Measurements from ENCODE around the gene SCARF1. TPM values are rescaled to one million over a fixed set of nuclear protein-coding genes. Genes with fewer than 3 reads are reported as not detected.

Gene SCARF1
- total RNA-seq, 1 experiment from 2014 or later, result 0.11 TPM

DNA sequence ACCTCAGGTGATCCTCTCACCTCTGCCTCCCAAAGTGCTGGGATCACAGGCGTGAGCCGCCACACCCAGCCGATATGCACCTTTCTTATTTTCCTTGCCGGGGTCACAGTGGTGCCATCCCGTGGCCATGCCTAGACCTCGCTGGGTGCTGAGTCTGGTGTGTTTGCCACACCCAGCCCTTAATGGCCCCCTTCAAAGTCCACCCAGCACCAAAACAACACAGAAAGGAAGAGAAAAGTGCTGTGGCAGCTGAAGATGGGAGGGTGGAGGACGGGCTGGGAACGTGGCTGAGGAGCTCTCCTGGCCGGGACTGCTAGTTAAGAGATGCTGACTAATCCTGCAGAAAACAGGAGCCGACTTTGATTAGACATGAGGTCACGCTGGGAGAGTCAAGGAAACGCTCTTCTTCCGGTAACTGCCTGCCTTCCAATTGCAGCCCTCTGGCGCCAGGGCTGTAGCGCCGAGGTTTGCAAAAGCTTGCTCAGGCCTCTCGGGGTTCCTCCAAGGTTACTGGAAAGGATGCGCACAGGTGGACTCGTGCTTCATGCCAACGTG lies 27.8 kb downstream of the SCARF1 start:
- in situ Hi-C loops (cut with HindIII; ENCODE audit: low pct_unique_long_range_greater_than_20kb, low sequenced_read_pairs), result no loop called here
- peak; percentile 49 for DNase-seq (ENCODE audit: low read depth, low spot score)

DNA sequence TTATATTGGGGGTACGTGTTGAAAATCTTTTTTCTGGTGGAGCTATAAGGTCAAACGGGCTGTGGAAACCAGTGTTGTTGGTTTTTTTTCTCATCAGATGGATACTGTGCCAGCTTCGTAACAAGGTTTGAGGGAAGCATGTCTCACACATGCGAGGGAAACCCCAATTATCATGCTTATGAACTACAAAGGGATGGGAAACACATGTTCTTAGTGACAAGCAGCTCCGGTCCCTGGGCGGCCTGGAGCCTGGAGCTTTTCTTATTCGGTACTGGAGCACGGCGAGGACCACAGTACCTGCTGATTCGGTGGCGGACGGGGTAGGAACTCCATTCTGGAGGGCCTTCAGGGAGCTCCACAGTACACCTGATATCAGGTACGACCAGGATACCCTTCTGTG lies 29.4 kb downstream of the SCARF1 start:
- no peak for DNase-seq (ENCODE audit: low read depth, low spot score)
- in situ Hi-C loops (cut with HindIII; ENCODE audit: low pct_unique_long_range_greater_than_20kb, low sequenced_read_pairs), result no loop called here

DNA sequence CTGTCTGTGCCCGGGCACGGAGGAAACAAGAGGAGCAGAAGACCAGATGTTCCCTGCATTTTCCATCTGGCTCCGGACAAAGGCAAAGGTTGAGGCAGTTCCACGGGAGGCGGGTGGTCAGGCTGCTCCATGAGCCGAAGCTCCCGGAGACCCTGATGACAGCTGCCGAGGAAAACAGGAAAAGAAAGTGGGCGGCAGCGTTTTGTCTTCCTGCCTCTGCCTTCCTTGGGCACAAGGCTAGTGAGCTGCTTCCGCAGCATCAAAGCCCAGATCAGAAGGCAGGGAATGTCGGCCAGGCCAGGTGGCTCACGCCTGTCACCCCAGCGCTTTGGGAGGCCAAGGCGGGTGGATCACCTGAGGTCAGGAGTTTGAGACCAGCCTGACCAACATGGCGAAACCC lies 33.1 kb downstream of the SCARF1 start:
- in situ Hi-C loops (cut with HindIII; ENCODE audit: low pct_unique_long_range_greater_than_20kb, low sequenced_read_pairs), result no loop called here
- DNase-seq (ENCODE audit: low read depth, low spot score), result no peak

DNA sequence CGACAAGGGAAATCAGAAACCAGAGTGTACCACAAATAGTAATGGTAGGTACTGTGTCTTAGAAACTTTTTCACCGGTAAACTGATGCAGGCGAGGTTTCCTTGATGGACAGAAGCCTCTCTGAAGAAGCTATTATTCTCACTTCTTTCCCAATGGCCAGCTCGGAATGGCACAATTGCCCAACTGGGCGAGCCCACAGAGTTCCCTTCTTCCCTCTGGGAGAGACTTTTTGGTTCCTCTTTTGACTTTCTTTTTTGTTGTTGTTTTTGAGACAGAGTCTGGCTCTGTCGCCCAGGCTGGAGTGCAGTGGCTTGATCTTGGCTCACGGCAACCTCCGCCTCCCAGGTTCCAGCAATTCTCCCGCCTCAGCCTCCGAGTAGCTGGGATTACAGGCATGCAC lies 33.8 kb downstream of the SCARF1 start:
- in situ Hi-C loops (cut with HindIII; ENCODE audit: low pct_unique_long_range_greater_than_20kb, low sequenced_read_pairs), result no loop called here
- no peak for DNase-seq (ENCODE audit: low read depth, low spot score)

DNA sequence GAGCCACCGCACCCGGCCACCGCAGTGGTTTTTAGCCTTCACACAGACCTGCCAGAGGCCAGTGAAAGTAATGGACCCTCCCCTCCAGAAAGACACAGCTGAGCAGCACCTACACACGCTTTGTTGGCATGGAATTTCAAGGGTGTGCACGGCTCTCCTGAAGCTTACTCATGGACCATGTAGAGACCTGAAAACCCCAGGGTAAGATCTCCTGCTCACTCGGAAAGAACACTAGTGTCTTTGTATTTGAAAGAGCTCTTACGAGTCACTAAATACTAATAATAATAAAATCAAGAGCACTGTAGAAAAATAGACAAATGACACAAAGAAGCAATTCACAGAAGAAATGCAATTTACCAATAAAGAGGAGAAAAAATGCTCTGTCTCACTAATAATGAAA lies 36.9 kb downstream of the SCARF1 start:
- in situ Hi-C loops (cut with HindIII; ENCODE audit: low pct_unique_long_range_greater_than_20kb, low sequenced_read_pairs), result no loop called here
- peak; percentile 54 for DNase-seq (ENCODE audit: low read depth, low spot score)

DNA sequence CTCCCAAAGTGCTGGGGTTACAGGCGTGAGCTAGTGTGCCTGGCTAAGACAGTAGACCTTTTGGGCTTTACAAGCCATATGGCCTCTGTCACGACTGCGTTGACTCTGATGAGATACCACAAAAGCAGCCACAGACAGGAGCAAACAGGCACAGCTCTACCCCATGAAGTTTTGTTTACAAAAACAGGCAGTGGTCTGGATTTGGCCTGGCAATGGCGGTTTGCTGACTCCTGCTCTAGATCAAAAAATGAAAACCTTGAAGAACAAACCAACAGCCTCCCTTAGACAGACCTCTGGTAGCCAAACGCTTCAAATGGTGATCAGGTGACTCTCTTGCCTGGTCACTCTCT lies 37.6 kb downstream of the SCARF1 start:
- no peak for DNase-seq (ENCODE audit: low read depth, low spot score)
- in situ Hi-C loops (cut with HindIII; ENCODE audit: low pct_unique_long_range_greater_than_20kb, low sequenced_read_pairs), result no loop called here

DNA sequence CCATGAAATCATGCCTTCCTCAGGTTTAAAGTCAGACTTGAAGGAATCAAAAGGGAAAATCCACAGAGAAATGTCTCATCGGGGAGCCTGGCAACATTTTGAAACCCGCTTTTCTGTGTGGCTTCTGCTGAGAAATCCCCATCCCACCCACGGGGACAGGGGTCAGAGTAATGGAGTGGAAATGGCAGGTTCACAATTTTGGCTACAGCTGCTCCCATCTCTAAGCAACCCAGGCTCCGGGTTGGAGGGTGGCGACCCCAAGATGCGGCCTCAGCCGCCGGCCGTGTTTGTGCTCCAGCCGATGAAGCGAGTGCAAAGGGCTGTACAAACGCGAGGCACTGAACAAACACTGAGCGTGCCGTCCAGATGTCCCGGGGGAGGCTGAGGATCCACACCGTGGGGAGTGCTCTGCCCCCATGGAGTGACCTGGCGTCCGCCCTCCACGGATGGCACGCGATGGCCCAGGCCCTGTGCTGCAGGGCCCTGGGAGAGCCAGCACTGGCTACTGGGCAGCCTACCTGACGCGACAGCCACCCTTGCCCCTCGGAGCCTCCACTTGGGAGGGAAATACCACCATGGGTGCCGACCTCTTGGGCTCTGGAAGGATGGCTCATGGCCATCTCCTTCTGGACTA lies 39.1 kb downstream of the SCARF1 start:
- no peak for DNase-seq (ENCODE audit: low read depth, low spot score)
- in situ Hi-C loops (cut with HindIII; ENCODE audit: low pct_unique_long_range_greater_than_20kb, low sequenced_read_pairs), result no loop called here

DNA sequence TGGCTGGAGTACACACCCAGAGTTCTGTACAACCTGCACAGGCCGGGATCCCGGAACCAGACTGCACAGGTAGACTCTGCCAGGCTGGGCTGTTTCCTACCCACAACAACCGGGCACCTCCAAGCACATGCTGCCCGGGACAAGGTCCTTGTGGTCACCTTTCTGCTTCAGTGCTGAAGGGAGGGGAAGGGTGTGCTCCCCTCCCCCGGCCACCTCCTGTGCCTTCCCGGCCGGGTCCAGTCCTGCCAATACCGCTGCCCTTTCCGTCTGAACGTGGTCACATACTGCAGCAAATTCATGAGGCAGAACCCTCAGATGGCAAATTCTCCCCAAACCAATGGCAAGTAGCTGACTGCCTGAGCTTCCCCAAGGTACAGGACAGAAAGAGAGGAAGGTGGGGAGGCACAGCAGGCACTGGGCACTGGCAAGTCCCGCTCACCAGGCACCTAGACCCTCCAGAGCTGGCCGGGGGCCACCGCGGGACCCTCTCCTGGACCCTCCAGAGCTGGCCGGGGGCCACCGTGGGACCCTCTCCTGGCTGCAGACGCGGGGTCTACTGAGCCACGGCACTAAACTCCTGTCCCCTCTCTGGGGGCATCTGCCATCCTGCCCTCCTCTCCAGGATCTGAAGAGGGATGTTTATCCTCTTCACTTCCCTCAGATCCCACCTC lies 39.7 kb downstream of the SCARF1 start:
- no peak for DNase-seq (ENCODE audit: low read depth, low spot score)
- in situ Hi-C loops (cut with HindIII; ENCODE audit: low pct_unique_long_range_greater_than_20kb, low sequenced_read_pairs), result no loop called here

DNA sequence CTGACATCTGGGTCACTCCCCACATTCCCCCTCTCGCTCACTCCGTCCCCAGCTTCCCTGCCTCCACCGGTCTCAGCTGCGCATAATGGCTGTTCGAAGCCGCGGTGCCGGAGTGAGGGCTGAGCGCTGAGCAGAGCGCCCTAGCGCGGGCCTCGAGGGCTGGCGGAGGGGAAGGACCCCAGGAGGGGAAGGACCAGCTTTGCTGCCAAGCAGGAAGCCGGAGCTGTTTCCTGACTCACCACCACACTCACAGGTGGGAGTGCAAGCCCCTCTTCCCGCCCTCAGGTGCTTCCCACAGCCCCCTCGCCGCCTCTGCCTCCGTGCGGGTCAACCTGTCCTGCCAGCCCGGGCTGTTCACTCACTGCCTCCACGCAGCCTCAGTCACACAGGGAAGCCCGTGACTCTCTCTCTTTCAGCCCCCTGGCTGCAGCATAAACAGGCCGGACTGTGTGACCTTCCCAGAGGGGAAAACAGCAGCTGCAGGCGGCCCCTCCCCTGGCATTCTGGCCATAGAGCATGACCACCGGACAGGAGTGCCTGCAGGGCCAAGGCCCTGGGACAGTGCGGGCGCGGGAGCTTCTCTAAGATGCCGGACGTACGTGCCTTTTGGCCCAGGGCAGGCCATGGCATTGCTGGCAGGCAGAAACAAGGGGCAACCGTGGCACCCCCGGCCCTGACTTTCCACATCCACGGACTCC lies 40.6 kb downstream of the SCARF1 start:
- DNase-seq (ENCODE audit: low read depth, low spot score), result no peak
- in situ Hi-C loops (cut with HindIII; ENCODE audit: low pct_unique_long_range_greater_than_20kb, low sequenced_read_pairs), result no loop called here

DNA sequence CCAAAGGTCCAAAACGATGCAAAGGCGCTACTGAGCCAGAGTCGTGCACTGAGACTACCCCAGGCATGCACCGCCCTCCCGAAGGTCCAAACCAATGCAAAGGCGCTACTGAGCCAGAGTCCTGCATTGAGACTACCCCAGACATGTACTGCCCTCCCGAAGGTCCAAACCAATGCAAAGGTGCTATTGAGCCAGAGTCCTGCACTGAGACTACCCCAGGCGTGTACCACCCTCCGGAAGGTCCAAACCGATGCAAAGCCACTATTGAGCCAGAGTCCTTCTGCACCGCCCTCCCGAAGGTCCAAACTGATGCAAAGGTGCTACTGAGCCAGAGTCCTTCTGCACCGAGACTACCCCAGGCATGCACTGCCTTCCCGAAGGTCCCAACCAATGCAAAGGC lies 44.0 kb downstream of the SCARF1 start:
- DNase-seq (ENCODE audit: low read depth, low spot score), result no peak
- in situ Hi-C loops (cut with HindIII; ENCODE audit: low pct_unique_long_range_greater_than_20kb, low sequenced_read_pairs), result no loop called here

DNA sequence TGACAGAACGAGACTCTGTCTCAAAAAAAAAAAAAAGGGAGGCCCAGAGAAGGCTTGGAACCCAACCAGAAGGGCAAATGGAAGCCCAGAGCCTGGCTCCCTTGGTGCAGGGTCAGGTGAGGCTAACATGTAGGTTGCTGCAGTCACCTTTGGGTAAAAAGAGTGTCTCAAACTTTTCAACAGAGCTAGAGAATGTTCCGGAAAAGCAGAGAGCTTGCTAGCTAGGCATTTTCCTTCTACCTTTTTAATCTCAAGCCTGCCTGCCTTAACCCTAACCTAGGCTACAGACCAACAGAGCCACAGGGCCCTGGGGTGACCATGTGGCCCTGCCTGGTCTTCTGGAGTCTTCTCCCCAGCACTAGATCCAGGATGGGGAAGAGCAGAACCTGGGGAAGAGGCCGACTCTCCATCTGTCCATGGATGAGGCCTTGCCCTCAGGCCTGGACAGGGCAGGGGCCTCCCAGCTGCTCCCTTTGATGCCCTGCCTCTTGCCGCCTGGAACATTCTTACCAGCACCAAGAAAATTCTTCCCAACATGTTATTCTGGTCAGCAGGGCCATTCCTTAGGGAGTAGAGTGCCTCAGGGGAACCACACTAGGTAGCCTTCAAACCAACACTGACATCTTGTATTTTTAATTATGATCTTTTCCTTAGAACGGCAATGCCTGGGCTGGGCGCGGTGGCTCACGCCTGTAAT lies 47.0 kb downstream of the SCARF1 start:
- no peak for DNase-seq (ENCODE audit: low read depth, low spot score)
- in situ Hi-C loops (cut with HindIII; ENCODE audit: low pct_unique_long_range_greater_than_20kb, low sequenced_read_pairs), result no loop called here

DNA sequence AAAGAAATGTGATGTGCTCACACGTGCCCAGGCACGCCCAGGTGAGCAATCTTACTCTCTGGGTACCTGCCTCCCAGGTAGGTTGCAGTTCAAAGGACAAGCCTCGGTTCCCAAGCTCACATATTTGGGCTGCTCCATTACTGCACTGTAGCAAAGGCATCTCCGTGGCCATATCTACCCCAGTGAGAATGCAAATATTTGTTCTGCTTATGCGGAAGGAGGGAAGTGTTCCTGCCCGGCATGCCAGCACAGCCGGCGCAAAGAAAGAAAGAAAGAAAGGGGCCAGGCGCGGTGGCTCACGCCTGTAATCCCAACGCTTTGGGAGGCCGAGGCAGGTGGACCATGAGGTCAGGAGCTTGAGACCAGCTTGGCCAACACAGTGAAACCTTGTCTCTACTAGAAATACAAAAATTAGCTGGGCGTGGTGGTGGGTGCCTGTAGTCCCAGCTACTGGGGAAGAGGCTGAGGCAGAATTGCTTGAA lies 47.6 kb downstream of the SCARF1 start:
- in situ Hi-C loops (cut with HindIII; ENCODE audit: low pct_unique_long_range_greater_than_20kb, low sequenced_read_pairs), result no loop called here
- no peak for DNase-seq (ENCODE audit: low read depth, low spot score)

DNA sequence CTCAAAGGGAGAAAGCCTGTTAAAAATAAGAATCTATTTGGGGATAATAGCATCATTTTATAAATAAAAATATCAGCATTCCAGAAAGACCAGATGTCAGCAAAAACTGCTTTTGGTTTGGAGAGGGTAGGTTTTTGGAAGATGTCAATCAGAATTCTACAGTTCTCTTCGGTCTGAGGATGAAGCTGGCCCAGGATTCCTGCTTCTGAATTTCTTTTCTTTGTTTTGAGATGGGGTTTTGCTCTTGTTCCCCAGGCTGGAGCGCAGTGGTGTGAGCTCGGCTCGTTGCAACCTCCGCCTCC lies 52.0 kb downstream of the SCARF1 start:
- in situ Hi-C loops (cut with HindIII; ENCODE audit: low pct_unique_long_range_greater_than_20kb, low sequenced_read_pairs), result no loop called here
- DNase-seq (ENCODE audit: low read depth, low spot score), result no peak

DNA sequence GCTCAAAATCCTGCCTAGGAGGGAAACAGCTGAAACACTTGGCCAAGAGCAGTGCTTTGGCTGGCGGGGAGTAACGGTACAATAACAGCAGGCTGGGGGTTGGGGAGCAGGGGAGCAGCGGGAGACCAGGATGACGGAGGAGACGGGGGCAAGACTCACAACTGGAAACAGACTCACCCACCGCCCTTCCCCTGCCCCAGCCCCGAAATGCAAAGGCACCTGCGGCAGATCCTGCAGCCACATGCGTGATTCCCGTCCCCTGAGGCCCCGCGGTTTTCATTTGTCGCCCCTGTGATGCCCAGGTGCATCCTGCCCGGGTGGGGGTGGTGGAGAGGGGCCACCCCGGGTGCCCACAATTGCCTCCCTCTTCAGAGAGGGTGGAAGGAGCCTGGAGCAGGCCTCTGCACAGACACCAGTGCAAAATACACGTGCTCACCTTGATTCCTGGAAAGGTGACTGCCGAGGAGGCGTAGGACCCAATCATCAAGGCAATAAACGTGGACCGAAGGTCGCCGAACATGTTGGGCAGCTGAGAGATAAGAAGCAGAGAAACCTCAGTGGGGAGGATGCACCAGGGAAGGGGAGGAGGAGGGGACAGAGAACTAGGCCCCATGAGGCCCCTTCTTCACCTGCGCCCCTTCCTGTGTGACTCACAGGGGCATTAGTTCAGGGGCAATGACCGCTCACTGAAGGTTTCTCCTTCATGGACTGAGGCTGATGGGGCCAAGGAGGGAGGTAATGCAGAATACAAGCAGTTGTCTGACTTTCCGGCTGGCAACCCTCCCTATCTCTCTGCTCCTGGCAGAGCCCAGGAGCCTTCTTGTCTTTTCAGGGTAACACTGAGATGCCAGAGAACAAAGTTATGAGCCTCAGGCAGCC lies 52.5 kb downstream of the SCARF1 start:
- in situ Hi-C loops (cut with HindIII; ENCODE audit: low pct_unique_long_range_greater_than_20kb, low sequenced_read_pairs), result no loop called here
- DNase-seq (ENCODE audit: low read depth, low spot score), result no peak

DNA sequence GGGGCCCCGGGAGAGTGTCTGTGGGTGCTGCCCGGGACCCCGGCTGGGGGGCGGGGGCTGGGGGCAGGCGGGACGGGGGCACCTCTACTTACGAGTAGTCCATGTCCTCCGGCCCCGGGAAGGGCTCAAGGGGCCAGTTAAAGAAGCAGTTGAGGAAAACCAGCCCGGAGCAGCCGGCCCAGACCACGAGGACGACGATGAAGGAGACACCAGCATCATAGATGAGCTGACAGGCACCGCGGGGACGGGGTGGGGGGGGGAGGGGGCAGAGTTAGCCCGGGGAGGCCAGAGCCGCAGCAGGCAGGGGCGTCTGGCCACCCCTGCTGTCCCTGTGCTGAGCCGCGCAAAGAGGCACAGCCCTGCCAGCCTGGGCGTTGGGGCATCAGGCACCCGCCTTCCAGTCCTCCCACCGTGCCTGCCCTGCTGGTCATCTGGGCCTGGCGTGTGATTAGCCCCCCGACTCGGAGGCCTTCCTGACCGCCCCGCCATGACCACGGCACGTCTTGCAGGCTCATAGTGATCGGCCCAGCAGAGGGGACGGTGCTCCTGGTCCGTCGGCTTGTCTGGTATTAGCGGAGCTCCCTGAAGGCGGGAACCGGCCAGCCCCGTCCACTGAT lies 54.0 kb downstream of the SCARF1 start:
- in situ Hi-C loops (cut with HindIII; ENCODE audit: low pct_unique_long_range_greater_than_20kb, low sequenced_read_pairs), result no loop called here
- DNase-seq (ENCODE audit: low read depth, low spot score), result no peak

DNA sequence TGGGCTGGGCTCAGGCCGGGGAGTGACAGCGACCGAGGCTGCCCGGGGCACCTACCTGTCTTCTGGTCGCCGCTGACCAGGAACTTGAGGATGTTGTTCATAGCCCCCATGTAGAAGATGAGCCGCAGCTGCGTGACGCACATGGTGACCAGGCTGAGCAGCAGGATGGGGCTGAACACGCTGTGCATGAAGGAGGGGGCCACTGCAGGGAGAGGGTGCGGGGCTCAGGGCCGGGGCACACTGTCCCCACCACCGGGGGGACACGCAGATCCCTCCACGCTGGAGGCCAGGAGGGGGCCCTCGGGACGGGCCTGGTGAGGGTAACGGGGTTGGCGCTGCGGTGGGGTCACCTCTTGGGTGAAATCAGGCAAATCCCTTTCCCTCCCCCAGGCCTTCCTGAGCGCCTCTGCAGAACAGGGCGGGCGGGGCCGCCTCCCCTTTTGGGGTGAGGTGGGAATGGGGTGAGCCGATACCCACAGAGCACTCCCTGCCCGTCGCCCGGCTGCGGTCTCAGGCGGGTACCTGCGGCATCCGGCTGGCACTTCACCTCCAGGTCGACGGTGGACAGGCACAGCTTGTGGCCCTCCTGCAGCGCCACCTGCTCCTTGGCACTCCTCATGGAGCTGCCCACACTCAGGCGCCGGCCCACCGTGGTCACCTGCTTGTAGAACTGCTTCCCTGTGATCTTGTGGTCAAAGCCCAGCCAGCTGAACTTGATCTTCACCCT lies 54.6 kb downstream of the SCARF1 start:
- no peak for DNase-seq (ENCODE audit: low read depth, low spot score)
- in situ Hi-C loops (cut with HindIII; ENCODE audit: low pct_unique_long_range_greater_than_20kb, low sequenced_read_pairs), result no loop called here
